SW480 (cell line): ENCODE data around the gene KIF20B.

ENCODE experiments used
- DNase-seq: peaks from one replicate; pipeline ENCODE4 v3.0.0-alpha.2; 2016; ENCODE audit warnings: low spot score

KIF20B gene

DNA sequence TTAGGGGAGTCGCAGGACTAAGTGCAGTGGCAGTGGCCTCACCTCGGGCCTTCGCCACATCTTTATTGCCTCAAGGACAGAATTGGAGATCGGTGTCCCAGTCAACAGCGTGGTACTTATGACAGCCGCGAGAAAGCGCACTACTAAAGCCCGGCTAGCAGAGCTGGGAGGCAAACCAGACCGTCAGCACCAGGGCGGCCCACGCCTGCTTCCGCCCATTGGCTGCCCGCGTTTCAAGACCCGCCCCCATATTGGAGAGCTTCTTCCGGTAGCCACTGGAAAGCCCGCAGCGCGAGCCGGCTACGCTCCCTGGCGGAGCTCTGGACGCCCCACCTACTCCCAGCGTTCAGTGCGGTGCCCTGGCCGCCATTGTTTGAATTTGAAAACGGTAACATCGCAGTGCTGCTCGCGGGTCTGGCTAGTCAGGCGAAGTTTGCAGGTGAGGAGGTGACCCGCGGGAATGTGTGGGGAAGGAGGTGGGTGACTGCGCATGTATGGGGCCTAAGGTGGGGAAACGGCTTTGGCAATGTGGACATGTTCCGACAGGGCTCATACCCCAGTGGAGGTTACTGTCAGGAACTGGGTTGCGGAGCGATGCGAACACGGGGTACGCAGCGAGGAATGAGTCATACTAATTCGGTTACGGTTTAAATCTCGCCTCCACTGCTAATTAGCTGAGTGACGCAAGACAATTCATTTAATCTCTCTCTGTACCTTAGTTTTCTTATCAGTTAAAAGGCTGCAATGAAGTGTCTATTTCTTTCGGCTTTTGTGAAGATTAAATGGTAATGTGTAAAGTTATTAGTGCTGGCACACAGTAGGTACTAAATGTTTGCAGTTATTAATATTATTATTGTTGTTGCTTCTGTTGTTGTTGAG, at the start of gene KIF20B:
Gene KIF20B (plus strand): TSS at position 349 of the 879 bp plus-strand sequence. CDS start 3,705 bp downstream, outside the sequence.
- DNase-seq, result peak; percentile 97

- DNase-seq, result no peak
These were observed 49.3 kb upstream of the KIF20B start for GRCh38 chr10:89651916-89652573.

DNA sequence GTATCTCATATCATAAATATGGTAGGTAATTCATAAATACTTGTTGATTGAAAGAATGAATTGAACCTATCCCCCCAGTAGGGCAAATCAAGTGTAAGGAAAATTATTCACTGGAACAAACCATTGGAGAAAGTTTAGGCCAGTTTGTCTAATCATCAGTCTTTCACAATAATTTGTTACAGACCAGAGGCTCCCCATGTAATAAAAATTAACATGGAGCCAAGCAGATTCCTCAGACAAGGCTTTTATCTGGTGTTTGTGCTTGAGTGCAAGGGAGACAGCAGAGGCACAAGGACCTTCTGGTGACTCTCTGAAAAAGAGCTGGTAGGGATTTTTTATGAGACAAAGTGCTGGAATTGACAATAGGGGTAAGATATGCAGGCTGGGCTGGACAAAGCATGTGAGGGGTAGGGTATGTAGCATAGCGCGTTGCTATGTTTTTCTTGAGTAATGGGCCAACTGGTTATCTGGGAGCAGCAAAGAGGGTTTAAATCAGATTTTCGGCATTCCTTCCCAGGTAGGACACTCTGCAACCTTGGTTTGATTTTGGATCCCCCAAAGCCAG, 48.5 kb upstream of the KIF20B start:
- no peak for DNase-seq

GRCh38 chr10:89653410-89653869, 48.0 kb upstream of the KIF20B start:
- DNase-seq, result peak; percentile 91

DNA sequence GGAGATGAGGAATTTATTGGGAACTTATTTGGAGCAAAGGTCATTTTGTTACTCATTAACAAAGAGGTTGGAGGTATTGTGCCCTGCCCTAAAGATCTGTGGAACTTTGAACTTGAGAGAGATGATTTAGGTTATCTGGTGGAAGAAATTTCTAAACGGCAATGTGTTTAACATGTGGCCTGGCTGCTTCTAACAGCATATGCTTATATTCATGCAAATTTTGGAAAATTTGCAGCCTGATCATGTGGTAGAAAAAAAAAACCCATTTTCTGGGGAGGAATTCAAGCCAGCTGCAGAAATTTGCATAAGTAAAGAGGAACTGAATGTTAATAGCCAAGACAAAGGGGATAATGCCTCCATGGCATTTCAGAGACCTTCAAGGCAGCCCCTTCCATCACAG, 45.7 kb upstream of the KIF20B start:
- no peak for DNase-seq

- no peak for DNase-seq
These were observed 44.1 kb upstream of the KIF20B start for GRCh38 chr10:89657302-89657701.

- no peak for DNase-seq
These were observed 42.0 kb upstream of the KIF20B start for GRCh38 chr10:89659143-89660131.

DNA sequence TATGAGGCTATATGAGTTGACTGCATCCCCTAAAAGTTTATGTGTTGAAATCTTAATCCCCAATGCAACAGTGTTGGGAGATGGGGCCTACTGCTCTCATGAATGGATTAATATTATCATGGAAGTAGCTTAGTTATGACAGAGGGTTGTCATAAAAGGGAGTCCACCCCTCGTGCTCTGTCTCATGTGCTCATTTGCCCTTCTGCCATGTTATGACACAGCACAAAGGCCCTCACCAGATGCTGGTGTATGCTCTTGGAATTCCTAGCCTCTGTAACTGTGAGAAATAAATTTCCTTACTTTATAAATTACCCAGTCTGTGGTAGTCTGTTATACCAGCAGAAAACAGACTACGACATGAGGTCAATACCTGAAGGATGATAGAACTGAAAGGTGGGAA, 38.8 kb upstream of the KIF20B start:
- DNase-seq, result no peak

GRCh38 chr10:89663144-89663543, 38.2 kb upstream of the KIF20B start:
- no peak for DNase-seq

GRCh38 chr10:89664203-89664602, 37.2 kb upstream of the KIF20B start:
- no peak for DNase-seq

GRCh38 chr10:89665302-89665701, 36.1 kb upstream of the KIF20B start:
- no peak for DNase-seq

DNA sequence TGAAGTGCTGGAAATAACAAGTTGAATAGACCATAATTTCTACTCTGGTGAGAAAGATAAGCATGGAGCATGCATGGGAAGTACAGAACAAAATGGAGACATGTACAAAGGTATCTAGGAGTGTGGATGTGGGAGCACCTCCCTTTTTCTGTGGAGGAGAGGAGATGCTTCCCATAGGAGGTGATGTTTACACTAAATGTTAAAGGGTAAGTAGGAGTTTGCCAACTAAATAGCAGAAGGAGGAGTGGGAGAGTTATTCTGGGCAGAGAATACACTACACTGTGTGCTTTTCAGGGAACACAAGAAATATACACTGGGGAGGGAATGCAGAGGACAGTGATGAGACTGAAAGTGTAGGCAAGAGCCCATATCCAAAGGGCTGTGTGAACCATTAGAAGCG, 35.3 kb upstream of the KIF20B start:
- DNase-seq, result no peak

DNA sequence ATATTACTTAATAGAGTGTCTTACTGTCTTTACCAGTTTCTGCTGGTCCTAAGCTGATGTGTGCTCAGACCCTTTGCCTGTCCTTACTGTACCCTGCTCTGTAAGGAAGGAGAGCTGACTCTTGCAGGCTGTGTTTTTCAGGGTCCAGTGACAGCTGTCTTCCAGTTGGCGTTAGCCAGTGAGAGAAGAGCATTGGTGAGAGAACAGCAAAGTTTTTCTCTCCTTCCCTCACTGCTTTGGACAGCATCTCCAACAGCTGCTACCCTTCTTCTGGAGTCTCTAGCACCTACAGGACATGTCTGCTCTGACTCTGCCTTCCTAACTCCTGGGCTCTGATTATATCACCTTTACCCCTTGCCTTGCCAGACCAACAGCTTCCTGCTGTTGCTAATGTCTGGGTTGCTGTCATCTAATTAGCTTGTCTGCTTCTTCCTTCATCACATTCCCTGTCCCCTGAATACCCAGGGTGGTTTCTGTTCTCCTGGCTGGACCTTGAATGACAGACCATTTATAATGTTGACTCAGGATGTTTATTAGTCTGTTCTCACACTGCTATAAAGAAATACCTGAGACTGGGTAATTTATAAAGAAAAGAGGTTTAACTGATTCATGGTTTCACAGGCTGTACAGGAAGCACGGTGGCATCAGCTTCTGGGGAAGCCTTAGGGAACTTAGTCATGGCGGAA, 32.9 kb upstream of the KIF20B start:
- DNase-seq, result no peak

- no peak for DNase-seq
These were observed 31.4 kb upstream of the KIF20B start for GRCh38 chr10:89669985-89670384.

- DNase-seq, result no peak
These were observed 30.5 kb upstream of the KIF20B start for GRCh38 chr10:89670926-89671325.

- no peak for DNase-seq
These were observed 24.0 kb upstream of the KIF20B start for GRCh38 chr10:89677341-89677740.

DNA sequence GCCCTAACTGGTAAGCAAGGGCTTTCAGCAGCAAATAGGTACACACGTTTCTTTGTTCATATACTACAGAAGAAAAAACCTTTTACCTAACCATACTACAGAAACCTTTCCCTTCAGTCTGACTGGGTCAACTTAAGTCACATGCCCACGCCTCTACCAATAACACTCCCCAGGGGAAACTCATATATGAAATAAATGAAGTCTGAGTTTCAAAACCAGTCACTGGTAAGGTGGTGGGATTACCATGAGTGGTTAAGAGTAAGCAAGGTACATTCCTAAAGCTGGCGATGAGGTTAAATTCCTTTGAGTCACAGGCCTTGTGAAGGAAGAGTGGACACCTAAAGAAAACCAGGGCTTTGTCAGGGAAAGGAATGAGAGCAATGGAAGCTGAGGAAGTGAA, 21.4 kb upstream of the KIF20B start:
- no peak for DNase-seq

DNA sequence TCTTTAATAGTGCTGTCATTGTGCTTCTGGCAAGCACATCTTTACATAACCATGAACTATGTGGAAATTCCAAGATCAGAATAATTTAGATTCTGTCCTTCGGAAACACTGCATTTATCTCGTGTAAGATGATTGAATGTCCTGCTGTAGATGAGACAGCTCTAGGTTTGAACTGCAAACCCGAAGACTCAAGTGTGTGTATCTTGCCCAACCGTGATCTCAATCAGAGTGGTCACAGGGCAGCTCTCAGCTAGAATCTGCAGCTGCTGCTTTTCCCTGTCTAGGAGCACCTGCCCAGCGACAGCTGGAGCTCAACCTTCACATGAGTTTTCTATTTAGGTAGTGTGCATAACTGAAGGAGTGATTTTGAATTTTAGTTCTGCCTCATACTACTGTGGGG, 17.5 kb upstream of the KIF20B start:
- no peak for DNase-seq

- no peak for DNase-seq
These were observed 16.8 kb upstream of the KIF20B start for GRCh38 chr10:89684604-89685003.

DNA sequence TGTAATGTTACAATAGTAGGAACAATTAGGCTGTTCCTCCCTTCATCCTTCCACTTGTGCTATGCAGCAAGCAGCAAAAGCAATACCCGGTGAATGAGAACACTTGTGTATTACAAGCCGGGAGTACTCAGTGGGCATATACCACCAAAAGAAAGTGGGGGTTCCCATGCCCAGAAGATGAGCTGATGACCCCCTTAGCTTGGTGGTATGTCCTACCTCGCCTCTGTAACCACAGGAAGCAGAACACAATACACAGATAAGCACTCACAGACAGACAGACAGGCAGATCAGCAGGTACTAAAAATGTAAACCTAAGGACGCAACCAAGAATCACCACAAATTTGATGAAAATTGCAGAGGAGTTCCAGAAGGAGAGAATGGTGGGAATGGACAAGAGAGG, 15.5 kb upstream of the KIF20B start:
- DNase-seq, result no peak

GRCh38 chr10:89690027-89690426, 11.4 kb upstream of the KIF20B start:
- DNase-seq, result no peak
